NCI-H2227 (cell line): ENCODE results near the gene SUSD3.

Source experiments
- DNase-seq: peaks from one replicate; lab custom pipeline; 2025; ENCODE audit not compliant: unreplicated experiment; lab: John Stamatoyannopoulos, UW

The SUSD3 gene

DNA sequence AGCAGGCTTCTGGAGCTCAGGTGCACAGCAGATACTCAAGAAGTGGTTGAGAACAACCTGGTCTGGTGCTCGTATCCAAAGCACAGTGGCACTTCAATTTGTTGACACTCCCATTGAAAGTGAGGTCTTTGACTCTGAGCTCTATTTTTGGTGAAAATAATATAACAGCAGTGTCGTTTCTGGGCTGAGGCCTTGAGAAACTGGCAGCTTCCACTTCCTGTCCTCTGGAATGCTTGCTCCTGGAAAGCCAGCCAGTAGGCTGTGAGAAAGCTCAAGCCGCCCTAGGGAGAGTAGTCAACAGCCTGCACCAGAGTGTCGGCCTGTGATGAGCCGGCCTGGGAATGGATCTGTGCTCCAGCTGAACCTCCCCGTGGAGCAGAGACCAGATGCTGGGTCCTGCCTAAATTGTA is 6.8 kb upstream of the SUSD3 start:
- no peak for DNase-seq

DNA sequence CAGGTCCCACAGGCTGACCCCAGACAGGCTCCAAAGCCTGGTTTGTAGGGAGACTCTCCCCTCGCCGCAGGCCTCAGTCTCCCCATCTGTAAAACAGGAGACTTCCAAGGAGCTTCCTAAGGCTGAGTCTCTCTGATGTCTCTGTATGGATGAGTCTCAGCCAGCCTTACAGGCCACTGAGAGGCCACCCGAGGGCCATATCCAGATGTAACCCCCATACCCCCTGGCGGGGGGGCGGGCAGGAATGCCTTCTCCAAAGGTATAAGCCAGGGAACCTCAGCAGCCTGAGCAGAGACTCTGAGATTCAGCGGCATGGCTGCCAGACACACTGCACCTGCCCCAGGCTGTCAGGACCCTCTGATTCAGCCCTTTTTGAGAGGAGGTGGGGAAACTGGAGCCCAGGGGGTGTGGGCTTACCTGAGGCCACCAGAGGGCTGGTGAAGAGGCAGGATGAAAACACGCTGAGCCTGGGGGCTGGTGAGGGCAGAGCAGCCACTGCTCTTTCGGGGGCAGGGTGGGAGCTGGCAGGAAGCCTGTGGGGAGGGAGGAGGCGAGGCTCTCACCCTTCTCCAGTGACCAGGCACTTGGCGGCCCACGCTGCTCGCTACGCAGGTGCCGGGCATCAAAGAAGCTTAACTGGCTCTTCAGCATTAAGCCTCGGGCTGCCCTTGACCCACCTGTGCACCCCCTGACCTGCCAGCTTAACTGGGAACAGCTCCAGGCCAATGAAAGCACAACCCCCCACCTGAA is 5.5 kb upstream of the SUSD3 start:
- no peak for DNase-seq

DNA sequence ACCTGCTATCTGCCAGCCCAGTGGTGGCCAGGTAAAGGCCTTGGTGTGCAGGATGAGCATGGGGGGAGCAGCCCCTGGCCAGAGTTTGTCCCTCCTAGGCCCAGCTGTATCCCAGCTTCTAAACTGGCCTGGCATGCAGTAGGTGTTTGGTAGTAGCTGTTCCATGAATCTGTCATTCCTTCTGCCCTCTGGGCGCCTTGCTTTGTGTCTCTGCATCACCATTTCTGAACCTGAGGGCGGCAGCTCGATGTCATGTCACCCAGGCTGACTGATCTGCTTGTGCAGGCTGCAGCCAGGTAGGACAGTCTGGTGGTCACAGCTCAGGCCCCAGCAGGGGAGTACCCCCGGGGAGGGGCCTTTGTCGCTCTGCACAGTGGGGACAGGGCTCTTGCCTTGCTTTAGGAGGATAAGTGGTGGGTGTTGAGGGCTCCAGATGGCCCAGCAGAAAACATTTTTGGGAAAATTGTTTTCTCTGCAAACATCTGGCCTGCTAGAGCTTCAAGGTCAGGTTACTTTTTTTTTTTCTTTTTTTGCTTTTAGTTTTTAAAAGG is 4.6 kb upstream of the SUSD3 start:
- DNase-seq = no peak

DNA sequence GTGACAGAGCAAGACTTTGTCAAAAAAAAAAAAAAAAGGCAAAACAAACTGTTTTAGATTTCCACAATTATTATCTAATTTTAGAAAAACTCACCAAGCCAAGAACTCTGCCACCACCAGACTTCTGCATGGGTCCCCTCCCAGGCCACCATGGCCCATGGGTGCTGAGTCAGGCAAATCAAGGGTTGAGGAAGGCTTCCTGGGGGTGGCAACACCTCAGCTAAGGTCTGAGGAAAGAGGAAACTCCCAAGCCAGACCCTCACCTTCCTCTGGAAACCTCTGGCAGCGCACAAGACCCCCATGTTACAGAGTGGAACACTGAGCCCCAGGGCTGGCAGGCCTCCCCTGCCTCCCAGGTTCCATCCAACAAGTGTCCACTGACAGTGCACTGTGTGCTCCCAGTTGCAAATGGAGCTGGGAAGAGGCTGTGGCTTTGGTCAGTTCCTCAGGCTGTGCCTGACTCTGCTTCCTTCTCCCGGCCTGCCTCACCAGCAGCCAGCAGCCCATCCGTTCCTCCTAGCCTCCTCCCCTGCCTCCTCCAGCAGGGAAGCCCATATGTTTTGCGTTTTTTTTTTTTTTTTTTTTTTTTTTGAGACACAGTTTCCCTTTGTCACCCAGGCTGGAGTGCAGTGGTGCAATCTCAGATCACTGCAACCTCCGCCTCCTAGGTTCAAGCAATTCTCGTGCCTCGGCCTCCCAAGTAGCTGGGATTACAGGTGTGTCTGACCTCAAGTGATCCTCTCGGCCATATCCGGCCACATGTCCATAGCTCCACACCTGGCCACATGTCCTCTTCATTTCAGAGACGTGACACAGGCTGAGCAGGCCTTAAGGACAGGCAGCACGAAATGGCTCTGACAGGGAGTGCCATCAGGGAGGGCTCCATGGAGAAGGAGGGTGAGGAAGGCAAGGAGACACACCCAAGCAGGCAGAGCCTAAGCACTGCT is 3.5 kb upstream of the SUSD3 start:
- no peak for DNase-seq

DNA sequence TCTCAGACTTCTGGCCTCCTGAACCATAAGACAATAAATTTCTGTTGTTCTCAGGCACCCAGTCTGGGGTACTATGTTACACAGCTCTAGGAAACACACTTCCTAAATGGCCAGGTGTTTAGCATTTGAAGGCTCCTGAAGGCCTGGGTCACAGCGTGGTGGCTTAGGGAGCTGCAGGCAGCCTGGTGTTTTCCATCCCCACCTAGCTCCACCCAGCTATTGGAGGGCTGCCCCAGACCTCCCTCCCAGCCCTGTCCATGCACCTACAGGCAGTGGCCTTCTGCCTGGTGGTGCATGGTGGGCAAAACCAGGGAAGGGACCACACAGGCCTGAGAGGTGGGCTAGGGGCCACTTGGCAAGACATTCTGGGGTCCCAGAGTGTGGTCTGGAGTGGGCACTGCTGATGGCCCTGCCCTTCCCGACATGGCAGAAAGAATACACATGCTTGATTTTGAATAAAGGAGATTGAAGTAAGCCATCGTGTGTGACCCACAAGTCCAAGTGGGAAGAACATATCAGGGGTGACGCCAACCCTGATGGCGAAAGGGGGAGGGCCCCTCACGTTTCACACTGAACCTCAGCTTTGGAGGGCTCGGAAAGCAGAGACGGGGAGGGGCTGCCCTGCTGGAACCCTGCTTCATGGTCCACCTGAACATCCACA is 1.3 kb upstream of the SUSD3 start:
- DNase-seq = no peak

DNA sequence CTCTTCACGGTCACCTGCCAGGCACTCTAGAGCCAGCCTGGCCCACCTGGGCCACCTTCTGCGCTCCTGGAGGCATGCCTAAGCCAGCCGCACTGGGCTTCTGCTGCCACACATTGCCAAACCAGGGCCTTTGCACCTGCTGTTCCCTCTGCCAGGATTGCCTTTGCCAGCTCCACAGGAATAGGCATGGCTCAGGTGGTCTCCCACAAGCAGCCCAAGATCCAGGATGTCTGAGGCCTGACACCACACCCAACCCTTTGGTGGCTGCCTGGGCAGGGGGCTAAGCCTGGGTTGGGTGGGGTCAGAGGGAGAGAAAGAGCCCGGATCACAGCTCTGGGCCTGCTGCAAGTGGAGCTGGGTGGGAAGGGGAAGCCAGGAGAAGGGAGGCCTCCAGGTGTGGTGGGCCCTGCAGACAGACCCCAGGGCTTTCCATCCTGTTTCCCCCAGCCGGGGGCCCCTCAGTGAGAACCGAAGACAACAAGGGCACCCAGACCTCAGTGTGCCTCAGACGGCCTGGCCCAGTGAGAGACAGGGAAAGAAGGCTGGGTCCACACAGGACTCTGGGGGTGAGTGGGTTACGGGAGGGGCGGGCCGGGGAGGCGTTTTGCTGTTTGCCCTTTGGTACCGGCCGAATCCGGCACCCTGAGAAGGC is 672 bp upstream of the SUSD3 start:
- no peak for DNase-seq

DNA sequence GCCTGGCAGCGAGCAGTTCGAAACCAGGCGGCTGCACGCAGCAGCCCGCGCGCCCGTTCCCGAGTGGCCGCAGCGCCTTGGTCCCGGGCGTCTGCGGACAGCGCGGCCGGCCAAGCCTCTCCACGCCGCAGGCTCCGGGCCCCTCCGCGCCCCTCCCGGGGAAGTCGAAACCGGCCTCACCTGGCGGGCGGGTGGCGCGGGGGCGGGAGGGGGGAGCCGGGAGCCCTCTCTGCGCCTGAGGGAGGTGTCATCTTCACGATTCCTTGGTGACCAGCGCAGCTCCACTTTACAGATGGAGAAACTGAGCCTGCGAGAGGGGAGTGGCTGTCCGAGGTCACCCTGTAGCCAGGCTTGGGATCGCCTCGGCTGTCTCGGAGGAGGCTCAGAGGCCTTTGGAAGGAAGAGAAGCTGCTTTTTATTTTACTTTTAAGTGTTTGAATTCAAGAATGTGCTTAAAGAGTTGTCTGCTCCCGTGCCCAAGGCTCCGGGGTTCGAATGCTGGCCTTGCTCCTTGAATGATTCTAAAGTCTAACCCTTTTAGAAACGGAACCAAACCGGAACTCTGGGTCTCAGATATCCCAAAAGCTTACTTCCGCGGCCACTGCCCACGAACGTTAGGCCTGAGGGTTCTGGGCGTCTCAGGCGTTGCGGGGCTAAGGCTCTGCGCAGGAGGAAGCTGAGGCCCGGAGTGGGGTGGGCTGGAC is 662 bp downstream of the SUSD3 start:
- DNase-seq = no peak

DNA sequence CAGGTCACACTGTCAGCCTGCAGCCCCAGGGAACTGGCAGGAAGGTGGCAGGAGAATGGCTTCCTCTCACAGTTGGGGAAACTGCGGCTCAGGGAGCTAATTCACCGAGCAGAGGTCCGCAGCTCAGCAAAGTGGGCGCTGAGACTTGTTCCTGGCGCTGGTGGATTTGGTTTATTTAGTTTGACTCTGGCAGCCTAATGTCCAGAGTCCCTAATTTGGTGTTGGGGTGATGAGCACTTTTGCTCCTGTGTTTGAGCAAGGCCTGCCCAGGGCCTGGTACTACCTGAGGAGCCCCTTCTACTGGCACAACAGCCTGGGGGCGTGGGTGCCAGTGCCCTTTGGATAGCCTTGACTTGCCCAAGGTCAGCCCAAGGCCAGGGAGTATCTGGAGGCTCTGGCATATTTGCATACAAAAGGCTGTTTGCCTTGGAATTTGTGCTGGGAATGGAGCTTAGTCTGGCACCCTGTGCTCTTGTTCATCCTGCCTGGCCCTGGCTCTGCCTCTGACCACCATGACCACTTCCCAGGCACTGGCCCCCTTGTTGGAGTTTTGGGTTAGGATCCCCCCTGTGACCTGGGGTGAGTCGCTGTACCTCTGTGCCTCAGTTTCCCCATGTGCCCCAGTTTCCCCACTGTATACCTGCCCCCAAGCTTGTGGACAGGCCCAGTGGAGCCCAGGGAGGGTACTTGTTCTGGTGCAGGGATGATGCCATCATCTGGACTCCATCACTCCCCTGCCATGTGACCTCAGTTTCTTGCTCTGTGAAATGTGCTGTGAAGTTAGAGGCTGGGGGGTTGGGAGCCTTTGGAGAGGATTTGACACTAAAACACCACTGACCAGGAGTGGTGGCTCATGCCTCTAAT is 1.4 kb downstream of the SUSD3 start:
- DNase-seq = no peak

DNA sequence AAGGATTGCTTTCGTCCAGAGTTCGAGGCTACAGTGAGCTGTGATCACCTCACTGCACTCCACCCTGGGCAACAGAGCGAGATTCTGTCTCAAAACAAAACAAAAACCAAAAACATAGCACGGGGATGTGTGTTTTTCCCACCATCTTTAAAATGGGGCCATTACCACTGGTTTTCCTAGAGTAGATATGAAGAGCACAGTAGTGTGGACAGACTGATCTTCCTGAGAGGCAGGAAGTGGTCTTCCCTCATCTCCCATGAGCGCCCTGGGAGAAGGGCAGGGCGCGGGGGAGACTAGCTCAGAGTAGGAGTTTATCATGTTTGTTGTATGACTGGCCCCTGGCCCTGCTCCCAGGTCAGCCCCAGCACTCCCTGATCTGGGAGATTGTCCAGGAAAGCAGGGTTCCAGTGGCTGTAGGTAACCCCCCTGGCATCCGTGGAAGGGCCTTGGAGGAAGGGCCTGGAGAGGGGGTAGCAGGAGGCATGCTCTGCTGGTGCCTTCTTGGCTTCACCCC is 2.3 kb downstream of the SUSD3 start:
- no peak for DNase-seq

DNA sequence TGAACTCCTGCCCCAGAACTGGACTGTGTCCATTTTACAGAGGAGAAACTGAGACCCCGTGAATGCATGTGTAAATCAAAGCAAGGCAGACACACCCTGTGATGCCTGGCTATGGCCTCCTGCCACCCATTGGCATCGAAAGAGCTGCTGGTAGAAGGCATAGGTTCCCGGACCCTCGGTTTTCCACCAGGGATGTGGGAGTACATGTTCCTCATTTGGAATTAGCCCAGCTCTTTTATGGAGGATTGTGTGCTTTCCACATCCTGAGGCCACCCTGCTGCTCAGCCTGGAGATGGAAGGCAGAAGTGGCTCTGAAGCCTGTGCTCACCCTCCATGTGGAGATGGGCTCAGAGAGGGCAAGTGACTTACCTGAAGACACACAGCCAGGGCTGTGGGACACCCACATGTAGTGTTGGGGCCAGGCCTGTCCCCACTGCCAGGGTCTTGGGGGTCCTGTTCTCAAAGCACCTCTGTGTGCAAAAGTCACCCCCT is 2.8 kb downstream of the SUSD3 start:
- no peak for DNase-seq

DNA sequence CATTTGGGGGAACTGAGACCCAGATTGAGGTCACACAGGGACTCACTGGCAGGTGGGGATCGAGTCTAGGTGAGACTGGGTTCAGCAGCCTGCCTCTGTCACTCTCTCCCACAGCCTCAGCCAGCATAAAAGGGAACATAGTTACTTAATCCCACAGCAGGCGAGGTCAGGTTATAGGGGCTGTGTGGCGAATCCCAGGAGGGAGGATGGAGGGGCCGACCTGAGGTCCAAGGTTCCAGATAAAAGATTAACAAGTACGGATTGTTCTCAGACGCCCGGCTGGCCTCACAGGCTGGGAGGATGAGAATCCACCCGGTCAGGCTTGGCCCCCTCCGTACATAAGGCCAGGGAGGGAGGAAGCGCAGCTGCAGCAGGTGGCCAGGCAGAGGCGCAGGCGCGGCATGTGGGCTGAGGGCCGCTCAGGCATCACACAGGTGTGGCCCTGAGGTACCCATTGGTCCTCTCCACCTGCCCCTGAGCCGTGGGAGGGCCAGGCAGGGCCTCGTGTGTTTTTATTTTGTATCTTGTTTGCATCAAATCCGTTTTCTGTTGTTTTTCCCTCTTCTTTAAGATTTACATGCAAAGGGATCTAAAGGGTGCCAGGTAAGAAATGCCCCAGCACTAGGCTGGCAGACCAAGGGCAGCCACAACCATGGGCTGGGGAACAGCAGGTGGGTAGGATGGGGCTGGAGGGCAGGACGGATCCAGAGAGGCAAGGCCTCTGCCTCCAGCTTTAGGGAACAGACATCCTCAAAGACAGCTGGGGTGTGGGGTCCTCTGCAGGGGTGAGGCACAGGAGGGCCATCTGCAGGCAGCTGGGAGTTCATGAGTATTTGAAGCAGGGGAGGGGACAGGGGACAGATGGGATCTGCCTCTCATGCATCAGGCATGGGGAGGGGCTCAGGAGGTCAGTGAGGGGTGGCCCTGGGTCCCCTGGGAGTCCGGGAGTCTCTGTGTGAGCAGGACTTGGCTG is 3.6 kb downstream of the SUSD3 start:
- DNase-seq = no peak

DNA sequence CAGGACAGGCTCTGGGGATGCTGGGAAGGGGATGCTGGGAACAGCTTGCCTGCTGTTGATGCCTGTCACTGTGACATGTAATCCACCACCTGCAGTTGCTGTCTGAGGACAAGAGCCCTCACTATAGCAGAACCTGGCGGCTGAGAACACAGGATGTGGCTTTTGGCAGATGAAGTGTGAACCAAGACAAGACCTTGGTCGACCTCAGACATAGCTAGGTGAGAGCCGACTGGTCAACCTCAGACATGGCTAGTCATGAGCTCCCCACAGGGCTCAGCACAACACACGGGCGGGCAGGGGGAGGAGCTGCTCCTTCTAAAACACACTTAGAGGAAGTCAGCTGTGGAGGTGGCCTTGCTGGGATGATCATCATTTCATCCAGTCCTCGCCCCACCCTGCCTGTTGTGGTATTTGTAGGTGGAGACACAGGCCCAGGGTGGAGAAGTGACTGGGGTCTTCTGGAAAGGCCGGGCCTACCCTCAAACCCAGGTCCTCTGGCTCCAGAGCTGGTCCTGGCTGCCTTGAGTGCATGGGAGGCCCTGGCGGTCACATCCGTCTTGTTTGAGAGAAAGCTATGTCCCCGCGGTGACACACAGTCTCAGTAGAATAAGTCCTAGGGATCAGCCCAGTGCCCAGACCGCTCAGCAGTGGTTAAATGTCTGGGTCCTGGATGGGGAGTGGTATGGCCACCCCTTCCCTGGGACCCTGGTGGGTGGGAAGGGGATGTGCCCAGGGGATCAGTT is 6.1 kb downstream of the SUSD3 start:
- no peak for DNase-seq

DNA sequence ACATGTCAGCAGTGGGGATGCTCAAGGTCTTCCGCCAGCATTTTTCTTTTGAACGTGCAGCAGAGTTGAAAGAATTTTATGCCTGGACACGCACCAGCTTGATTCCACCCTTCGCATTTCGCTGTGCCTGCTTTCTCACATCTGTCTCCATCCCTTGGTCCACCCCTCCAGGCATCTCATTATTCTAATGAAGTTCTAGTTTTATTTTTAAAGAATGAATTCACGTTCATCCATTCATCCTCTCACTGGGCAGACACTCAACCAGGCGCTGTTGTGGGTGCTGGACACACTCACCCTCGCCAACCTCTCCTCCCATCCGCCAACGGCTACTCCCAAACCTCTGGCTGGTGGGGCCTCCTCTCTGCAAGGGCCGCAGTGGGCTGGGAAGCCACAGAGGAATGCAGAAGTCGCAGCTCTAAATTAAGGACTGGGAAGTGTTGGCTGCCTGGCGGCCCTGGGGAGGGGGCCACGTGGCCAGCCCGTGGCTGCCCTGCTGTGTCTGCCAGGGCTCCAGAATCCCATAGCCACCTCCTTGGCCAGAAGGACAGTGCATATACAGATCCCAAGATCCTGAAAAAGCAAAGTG is 6.7 kb downstream of the SUSD3 start:
- DNase-seq = no peak

DNA sequence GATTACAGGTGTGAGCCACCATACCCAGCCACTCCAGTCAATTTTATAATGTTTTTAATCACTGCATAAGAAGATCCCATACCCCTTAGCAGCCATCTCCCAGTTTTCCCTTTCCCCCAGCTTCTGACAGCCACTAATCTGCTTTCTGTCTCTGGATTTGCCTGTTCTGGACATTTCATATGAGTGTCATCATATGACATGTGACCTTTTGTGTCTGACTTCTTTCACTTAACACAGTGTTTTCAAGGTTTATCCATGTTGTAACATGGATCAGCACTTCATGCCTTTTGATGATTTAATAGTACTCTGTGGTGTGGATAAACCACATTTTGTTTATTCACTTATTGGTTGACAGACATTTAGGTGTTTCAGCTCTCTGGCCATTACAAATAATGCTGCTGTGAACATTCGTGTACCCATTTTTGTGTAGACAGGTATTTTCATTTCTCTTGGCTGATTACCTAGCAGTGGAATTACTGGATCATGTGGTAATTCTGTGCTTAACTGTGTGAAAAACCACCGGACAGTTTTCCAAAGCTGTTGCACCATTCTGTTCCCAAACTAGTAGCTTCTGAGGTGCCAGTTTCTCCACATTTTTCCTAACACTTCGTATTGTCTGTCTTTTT is 8.6 kb downstream of the SUSD3 start:
- DNase-seq = no peak

DNA sequence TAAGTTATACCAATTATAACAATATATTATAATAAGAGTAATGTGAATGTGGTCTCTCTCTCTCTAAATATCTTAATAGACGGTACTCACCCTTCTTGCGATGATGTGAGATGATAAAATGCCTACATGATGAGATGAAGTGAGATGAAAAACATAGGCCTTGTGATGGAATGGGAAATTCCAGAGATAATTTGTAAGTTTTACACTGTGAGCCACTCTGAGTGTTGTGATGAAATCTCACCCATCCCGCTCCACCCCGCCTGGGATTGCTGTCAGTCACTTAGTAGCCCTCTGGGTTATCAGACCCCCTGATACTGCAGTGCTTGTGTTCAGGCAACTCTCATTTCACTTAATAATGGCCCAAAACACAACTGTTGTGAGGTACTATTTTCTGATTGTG is 10.5 kb downstream of the SUSD3 start:
- no peak for DNase-seq

DNA sequence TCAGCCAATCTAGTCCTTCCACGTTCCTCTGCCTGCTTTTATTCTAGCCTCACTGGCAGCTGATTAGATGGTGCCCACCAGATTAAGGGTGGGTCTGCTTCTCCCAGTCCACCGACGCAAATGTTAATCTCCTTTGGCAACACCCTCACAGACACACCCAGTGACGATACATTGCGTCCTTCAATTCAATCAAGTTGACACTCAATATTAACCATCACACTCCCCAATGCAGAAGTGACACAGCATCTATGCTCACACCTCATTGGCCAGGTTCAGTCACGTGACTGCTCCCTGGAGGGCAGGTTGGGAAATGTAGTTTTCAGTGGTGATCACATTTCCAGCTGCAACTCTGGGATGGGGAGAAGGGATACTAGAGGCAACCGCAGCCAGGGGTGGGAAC is 13.0 kb downstream of the SUSD3 start:
- peak; percentile 29 for DNase-seq
